ENCODE results near the gene MBOAT1. TPM values are rescaled to one million over a fixed set of nuclear protein-coding genes. Genes with fewer than 3 reads are reported as not detected.

The MBOAT1 gene
- total RNA-seq, 1 donor from 2014 or later, result 16.3 TPM

DNA sequence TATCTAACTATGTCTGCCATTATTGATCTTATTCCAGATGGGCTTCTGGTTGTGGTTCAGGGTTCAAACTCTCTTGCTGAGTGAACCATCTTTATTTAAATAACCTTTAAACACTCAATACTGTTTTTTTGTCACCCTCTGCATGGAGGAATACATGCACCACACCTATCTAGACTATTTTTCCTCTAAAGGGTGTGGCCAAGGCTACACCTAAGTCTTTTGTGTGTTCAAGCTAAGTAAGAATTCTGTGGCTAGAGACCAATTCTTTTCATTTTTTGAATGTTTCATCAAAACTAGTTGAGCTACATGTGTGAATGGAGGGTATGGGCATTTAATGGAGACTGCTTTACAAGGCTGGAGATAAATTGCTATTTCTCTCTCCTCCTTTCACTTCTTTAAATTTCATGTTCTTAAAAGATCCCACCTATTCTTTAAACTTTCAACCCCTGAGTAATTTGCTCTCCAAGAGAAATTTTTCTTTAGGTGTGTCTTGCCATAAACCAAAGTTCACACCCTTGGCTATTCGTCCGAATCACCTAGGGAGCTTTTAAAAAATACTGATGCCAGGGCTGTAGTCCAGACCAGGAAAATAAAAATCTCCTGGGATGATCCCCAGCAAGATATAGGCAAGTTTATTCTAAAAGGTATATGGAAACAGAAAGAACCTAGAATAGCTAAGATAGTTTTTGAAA lies 24.8 kb upstream of the MBOAT1 start:
- H3K27me3 ChIP-seq (ENCODE audit: control insufficient read depth, insufficient read depth, low read length), result no peaks in the 10 kb centered on the region
- FAIRE-seq, result no peak
- TF ChIP-seq, protein P1, sequence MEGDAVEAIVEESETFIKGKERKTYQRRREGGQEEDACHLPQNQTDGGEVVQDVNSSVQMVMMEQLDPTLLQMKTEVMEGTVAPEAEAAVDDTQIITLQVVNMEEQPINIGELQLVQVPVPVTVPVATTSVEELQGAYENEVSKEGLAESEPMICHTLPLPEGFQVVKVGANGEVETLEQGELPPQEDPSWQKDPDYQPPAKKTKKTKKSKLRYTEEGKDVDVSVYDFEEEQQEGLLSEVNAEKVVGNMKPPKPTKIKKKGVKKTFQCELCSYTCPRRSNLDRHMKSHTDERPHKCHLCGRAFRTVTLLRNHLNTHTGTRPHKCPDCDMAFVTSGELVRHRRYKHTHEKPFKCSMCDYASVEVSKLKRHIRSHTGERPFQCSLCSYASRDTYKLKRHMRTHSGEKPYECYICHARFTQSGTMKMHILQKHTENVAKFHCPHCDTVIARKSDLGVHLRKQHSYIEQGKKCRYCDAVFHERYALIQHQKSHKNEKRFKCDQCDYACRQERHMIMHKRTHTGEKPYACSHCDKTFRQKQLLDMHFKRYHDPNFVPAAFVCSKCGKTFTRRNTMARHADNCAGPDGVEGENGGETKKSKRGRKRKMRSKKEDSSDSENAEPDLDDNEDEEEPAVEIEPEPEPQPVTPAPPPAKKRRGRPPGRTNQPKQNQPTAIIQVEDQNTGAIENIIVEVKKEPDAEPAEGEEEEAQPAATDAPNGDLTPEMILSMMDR (IDR thresholded peaks at IDR 0.05; ENCODE audit: insufficient read depth, low read length, severe bottlenecking), result no peak
- DNase-seq (ENCODE audit: low read depth), result no peak
- no peak overlapping the region for H3K4me3 ChIP-seq (ENCODE audit: low read depth, low read length)
- H3K36me3 ChIP-seq (ENCODE audit: control insufficient read depth, insufficient read depth, low read length), result no peaks in the 10 kb centered on the region

DNA sequence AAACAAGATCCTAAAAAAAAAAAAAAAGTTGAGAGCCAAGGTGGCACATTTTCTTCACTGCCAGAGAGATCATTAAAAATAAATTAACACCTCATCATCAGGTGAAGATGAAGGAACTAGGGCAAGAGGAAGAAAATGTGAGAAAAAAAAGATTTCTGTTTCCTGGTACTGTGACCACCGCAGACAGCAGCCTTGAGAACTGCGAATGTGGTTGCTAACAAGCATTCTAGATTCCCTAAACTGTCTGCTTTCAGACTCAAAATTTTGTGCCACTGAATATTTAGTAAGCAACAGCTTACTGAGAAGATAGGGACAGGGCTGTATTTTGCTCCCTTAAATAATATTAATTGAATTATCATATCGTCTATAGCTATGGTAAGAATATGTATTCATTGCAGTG lies 24.1 kb upstream of the MBOAT1 start:
- Histone ChIP-seq H3K36me3 (ENCODE audit: control insufficient read depth, insufficient read depth, low read length) (no peaks in the 10 kb centered on the region), H3K4me3 (ENCODE audit: low read depth, low read length) (no peak overlapping the region), H3K27me3 (ENCODE audit: control insufficient read depth, insufficient read depth, low read length) (no peaks in the 10 kb centered on the region)
- DNase-seq (ENCODE audit: low read depth) (no peak), FAIRE-seq (no peak)
- TF ChIP-seq, protein P1 (IDR thresholded peaks at IDR 0.05; ENCODE audit: insufficient read depth, low read length, severe bottlenecking), result no peak

DNA sequence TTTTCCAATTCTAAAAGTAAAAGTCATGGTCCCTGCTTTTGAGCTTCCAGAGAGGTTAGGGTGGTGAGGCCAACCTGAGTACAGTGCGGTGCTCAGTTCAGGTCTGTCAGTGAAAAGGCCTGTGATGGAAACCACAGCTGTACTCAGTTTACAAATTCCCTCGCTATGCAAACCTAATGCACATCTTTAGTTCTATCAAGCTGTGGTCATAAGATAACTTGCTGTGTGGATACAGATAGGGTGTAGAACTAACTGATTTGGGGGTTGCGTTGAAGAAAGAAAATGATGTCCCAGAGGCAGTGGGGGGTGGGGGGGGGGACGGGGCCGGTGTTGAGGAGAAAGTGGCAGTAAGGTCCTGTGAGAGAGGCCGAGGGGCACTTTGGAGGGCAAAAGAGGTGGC lies 22.8 kb upstream of the MBOAT1 start:
- TF ChIP-seq, protein P1 (IDR thresholded peaks at IDR 0.05; ENCODE audit: insufficient read depth, low read length, severe bottlenecking), result no peak
- no peaks in the 10 kb centered on the region for H3K27me3 ChIP-seq (ENCODE audit: control insufficient read depth, insufficient read depth, low read length)
- no peak for FAIRE-seq
- no peak for DNase-seq (ENCODE audit: low read depth)
- H3K4me3 ChIP-seq (ENCODE audit: low read depth, low read length), result no peak overlapping the region
- H3K36me3 ChIP-seq (ENCODE audit: control insufficient read depth, insufficient read depth, low read length), result no peaks in the 10 kb centered on the region

DNA sequence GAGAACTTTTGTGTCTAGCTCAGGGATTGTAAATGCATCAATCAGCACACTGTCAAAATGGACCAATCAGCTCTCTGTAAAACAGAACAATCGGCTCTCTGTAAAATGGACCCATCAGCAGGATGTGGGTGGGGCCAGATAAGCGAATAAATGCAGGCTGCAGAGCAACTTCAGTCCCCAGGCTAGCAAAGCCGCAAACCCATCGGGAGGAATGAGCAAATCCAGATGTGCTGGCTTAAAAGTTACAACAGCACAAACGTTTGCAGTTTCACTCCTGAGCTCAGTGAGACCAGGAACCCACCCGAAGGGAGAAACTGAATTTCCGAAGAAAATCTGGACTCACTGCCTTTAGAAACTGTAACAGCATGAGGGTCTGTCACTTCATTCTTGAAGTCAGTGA lies 21.9 kb upstream of the MBOAT1 start:
- Histone ChIP-seq H3K4me3 (ENCODE audit: low read depth, low read length) (no peak overlapping the region), H3K36me3 (ENCODE audit: control insufficient read depth, insufficient read depth, low read length) (no peaks in the 10 kb centered on the region), H3K27me3 (ENCODE audit: control insufficient read depth, insufficient read depth, low read length) (no peaks in the 10 kb centered on the region)
- no peak for FAIRE-seq
- TF ChIP-seq, protein P1 (IDR thresholded peaks at IDR 0.05; ENCODE audit: insufficient read depth, low read length, severe bottlenecking), result no peak
- no peak for DNase-seq (ENCODE audit: low read depth)

DNA sequence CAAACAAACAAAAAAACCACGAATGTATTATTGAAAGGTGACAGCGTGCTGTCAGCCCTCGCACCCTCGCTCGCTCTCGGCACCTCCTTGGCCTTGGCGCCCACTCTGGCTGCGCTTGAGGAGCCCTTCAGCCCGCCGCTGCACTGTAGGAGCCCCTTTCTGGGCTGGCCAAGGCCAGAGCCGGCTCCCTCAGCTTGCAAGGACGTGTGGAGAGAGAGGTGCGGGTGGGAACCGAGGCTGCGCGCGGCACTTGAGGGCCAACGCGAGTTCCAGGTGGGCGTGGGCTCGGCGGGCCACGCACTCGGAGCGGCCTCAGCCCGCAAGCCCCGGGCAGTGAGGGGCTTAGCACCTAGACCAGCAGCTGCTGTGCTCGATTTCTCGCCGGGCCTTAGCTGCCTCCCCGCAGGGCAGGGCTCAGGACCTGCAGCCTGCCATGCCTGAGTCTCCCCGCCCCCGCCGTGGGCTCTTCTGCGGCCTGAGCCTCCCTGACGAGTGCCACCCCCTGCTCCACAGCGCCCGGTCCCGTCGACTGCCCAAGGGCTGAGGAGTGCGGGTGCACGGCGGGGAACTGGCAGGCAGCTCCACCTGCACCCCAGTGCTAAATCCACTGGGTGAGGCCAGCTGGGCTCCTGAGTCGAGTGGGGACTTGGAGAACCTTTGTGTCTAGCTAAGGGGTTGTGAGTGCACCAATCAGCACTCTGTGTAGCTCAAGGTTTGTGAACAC lies 20.9 kb upstream of the MBOAT1 start:
- H3K27me3 ChIP-seq (ENCODE audit: control insufficient read depth, insufficient read depth, low read length), result no peaks in the 10 kb centered on the region
- TF ChIP-seq, protein P1 (IDR thresholded peaks at IDR 0.05; ENCODE audit: insufficient read depth, low read length, severe bottlenecking), result no peak
- H3K36me3 ChIP-seq (ENCODE audit: control insufficient read depth, insufficient read depth, low read length), result no peaks in the 10 kb centered on the region
- DNase-seq (ENCODE audit: low read depth) (no peak), FAIRE-seq (no peak)
- H3K4me3 ChIP-seq (ENCODE audit: low read depth, low read length), result no peak overlapping the region
